AG09319 (cell line): Measurements from ENCODE around the gene ATG2B.
"Not testable (repeated sequence)": the region's sequence is repeated elsewhere in the genome, so short reads cannot be mapped to it uniquely, and the experiment has no call there.

Experiments
- DNase-seq: peaks from one replicate; pipeline ENCODE4 v3.0.0-alpha.2; 2010; ENCODE audit warnings: low read depth; ENCODE audit errors: extremely low read depth
- CTCF ChIP-seq: IDR thresholded peaks from 2 replicates; pipeline ENCODE4 v1.5.1; 2011; ENCODE audit warnings: low read depth, mild to moderate bottlenecking, inconsistent platforms, low read length, moderate library complexity

Gene ATG2B

GRCh38 chr14:96246539-96246847 is 116.6 kb downstream of the ATG2B start:
- DNase-seq: peak; percentile 86
- TF ChIP-seq CTCF: no peak

- TF ChIP-seq CTCF: no peak
- peak; percentile 45 for DNase-seq
Observed at GRCh38 chr14:96245710-96246538, 117.2 kb downstream of the ATG2B start.

GRCh38 chr14:96245074-96245473 is 118.1 kb downstream of the ATG2B start:
- not testable (repeated sequence) for DNase-seq

- no peak for TF ChIP-seq CTCF
- DNase-seq: no peak
Observed at GRCh38 chr14:96243785-96244184, 119.4 kb downstream of the ATG2B start.

GRCh38 chr14:96242126-96242525 is 121.0 kb downstream of the ATG2B start:
- no peak for DNase-seq
- TF ChIP-seq CTCF: no peak

GRCh38 chr14:96240641-96241040 is 122.5 kb downstream of the ATG2B start:
- DNase-seq: no peak
- no peak for TF ChIP-seq CTCF

GRCh38 chr14:96239711-96240141 is 123.4 kb downstream of the ATG2B start:
- no peak for DNase-seq
- TF ChIP-seq CTCF: no peak
